ENCODE measurements around the gene INSIG2. TPM values are rescaled to one million over a fixed set of nuclear protein-coding genes. Genes with fewer than 3 reads are reported as not detected.
A peak's percentile ranks its signal among the peaks of the same experiment; 100 is the strongest.

Gene INSIG2
- total RNA-seq, 1 donor from 2014 or later: 25.6 TPM

- no peaks in the 10 kb centered on the region for H3K36me3 ChIP-seq
- H3K9me3 ChIP-seq: no peaks in the 10 kb centered on the region
- H3K27ac ChIP-seq: no peak overlapping the region
- intact Hi-C loops (cut with DNase I): no loop called here
- no peak for TF ChIP-seq CTCF (IDR thresholded peaks at IDR 0.05)
- ATAC-seq: no peak
- H3K27me3 ChIP-seq (ENCODE audit: low read depth): no peaks in the 10 kb centered on the region
- H3K4me3 ChIP-seq: no peak overlapping the region
- DNase-seq: no peak
- H3K4me1 ChIP-seq: peaks cover 8% of the 10 kb centered on the region
Observed at GRCh38 chr2:118065921-118066511, 22.3 kb upstream of the INSIG2 start.

GRCh38 chr2:118077636-118078247 lies 10.5 kb upstream of the INSIG2 start:
- TF ChIP-seq CTCF (IDR thresholded peaks at IDR 0.05): no peak
- no peak for DNase-seq
- ATAC-seq: peak; percentile 78 to 95
- no peak overlapping the region for H3K4me3 ChIP-seq
- no peaks in the 10 kb centered on the region for H3K36me3 ChIP-seq
- no peaks in the 10 kb centered on the region for H3K27me3 ChIP-seq (ENCODE audit: low read depth)
- H3K9me3 ChIP-seq: no peaks in the 10 kb centered on the region
- intact Hi-C loops (cut with DNase I): no loop called here
- no peaks in the 10 kb centered on the region for H3K4me1 ChIP-seq
- no peak overlapping the region for H3K27ac ChIP-seq

- ATAC-seq (peak in 1 of 2 donors; percentile 34), DNase-seq (no peak)
- Histone ChIP-seq H3K4me3 (no peak overlapping the region), H3K27ac (no peak overlapping the region), H3K9me3 (no peaks in the 10 kb centered on the region), H3K4me1 (no peaks in the 10 kb centered on the region), H3K36me3 (no peaks in the 10 kb centered on the region), H3K27me3 (ENCODE audit: low read depth) (no peaks in the 10 kb centered on the region)
- TF ChIP-seq CTCF (IDR thresholded peaks at IDR 0.05): no peak
- intact Hi-C loops (cut with DNase I): no loop called here
Observed at GRCh38 chr2:118078734-118079133, 9.5 kb upstream of the INSIG2 start.

GRCh38 chr2:118084491-118085089 lies 3.7 kb upstream of the INSIG2 start:
- no peaks in the 10 kb centered on the region for H3K36me3 ChIP-seq
- no peak overlapping the region for H3K4me3 ChIP-seq
- no peak for TF ChIP-seq CTCF (IDR thresholded peaks at IDR 0.05)
- intact Hi-C loops (cut with DNase I): no loop called here
- H3K27me3 ChIP-seq (ENCODE audit: low read depth): no peaks in the 10 kb centered on the region
- no peak for ATAC-seq
- H3K27ac ChIP-seq: no peak overlapping the region
- H3K9me3 ChIP-seq: no peaks in the 10 kb centered on the region
- peaks cover 7% of the 10 kb centered on the region for H3K4me1 ChIP-seq
- DNase-seq: no peak

GRCh38 chr2:118085173-118086023 lies 2.9 kb upstream of the INSIG2 start:
- DNase-seq (no peak), ATAC-seq (no peak)
- Histone ChIP-seq H3K4me3 (no peak overlapping the region), H3K27me3 (ENCODE audit: low read depth) (no peaks in the 10 kb centered on the region), H3K4me1 (peaks cover 15% of the 10 kb centered on the region), H3K36me3 (no peaks in the 10 kb centered on the region), H3K27ac (no peak overlapping the region), H3K9me3 (no peaks in the 10 kb centered on the region)
- intact Hi-C loops (cut with DNase I): no loop called here
- TF ChIP-seq CTCF (IDR thresholded peaks at IDR 0.05): no peak

Measured in lower lobe of right lung (tissue), 2 donors.